Stimulated activated CD4-positive, alpha-beta T cell treated with anti-CD3 and anti-CD28 coated beads, Interleukin-1b, Interleukin-23, amount 100 ng/mL, for 24 hours (primary cell): ENCODE measurements around the gene CLCNKA.
"Not testable (repeated sequence)": the region's sequence is repeated elsewhere in the genome, so short reads cannot be mapped to it uniquely, and the experiment has no call there.

ENCODE experiments used
- DNase-seq, 4 experiments: peaks; one replicate each; pipeline ENCODE4 v3.0.0-alpha.2; 2020; ENCODE audit warnings: low read depth in 4 of 4, low spot score in 1 of 4

The CLCNKA gene

DNA sequence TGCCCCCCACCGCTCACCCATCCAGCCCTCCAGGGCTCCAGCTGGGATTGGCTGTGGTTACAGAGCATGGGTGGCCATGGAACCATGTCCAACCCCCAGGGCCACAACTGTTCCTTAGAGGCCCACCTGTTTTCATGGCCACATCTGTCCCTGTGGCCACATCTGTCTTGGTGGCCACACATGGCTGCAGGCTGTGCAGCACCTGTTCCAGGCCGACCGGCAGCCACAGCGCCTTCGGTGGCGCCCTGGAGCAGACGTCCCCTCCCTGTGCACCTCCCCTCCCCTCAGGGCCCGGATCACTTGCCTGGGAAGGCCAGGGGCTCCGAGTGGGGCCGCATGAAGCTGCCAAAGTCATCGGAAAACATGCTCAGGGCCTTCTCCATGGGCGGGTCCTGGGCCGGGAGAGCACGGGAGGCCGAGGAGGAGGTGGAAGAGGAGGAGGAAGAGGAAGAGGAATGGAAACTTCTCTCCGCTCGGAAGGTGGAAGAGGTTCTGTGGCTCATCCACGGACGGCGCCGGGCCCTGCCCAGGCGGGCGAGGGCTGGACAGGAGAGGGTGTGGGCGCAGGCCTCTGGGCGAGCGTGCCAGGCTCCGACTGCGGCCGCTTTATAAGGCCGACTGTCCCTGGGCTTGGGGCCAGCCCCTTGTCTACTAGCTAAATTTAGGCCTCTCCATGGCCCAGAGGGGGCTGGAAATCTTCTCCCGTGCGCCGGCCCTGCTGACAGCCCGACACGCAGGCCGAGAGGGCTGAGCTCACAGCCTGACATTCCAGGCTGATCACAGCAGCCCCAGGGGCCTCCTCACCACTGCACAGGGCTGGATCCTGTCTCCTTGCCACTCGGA, 4.2 kb upstream of the CLCNKA start, which contains the start of gene HSPB7:
TSS of gene HSPB7 (minus strand) at position 583 of the 843 bp plus-strand sequence. CDS start at position 503, 80 bp downstream.
- no peak for DNase-seq

- DNase-seq: no peak
These were observed 3.5 kb upstream of the CLCNKA start for GRCh38 chr1:16018308-16018707.

DNA sequence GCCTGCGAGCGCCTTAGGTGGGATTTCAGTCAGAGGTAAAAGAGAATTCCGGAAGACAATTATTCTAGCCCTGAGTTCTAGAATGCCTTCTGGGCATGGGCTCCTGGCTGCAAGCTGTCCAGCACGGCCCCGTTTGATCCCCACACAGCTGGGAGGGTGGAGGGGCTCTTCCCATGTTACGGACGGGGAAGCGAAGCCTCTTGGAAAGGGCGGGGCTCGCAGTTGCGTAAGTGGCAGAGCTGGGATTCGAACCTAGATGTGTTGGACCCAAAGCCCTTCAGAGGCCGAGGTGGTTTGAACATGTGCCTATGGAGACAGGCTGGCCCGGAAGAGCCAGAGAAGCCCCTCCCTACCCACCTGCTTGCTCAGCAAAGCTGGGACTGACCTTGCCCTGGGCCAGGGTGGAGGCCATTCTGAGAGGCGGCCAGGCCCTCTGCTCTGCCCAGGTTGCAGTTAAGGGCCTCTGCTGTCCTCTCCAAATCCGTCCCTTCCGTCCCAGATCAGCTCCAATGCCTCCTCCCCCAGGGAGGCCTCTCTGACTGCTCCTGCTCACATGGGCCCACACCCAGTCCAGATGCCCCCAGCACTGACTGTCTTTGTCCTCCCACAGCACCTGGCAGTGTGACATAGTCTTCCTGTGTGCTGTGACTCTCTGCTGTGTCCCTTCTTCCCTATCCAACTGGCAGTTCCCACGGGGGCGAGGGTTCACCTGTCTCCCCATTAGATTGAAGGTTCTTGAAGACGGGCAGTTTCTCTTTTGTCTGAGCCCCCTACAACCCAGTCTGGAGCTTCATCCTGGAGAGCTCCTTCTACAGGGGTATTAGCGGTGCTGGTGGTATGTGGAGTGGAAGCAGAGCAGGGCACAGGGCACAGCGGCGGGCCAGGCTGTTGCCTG, 2.8 kb upstream of the CLCNKA start:
- DNase-seq: no peak

GRCh38 chr1:16019644-16020277, 2.1 kb upstream of the CLCNKA start:
- no peak for DNase-seq

DNA sequence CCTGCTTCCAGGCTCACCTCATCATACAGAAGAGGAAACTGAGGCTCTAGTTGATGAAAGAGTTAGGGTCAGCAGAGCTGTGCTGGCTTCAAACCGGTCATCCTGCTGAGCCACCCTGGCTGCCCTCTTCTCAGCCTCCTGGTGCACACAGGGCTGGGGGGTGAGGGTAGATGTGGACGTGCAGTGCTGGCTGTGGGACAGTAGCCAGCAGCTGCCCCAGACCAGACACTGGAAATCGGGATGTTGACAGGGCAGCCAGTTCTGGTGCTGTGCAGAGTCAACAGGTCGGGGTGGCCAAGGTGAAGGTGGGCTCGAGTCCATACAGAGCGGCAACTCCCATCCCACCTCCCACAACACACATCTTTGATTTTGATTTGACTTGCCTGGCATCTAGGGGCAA, 1.5 kb upstream of the CLCNKA start:
- no peak for DNase-seq

DNA sequence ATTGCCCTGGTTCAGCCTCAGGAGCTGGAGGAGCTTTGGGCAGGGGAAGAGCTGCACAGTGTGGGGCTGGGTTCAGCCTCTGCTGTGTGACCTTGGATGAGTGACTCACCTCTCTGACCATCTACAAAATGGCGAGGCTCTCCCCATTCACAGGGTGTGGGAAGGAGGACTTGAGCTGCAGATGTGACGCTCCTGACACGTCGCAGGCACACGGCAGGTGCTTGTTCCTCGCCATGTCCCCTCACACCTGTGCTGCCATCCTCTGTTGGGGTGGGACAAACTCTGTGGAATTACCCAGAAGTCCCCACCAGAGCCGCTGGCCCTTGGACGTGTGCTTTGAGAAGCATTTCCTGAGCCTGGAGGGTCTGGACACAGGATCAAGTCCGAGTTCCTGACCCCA, 958 bp upstream of the CLCNKA start:
- DNase-seq: not testable (repeated sequence)

GRCh38 chr1:16022393-16022792, 557 bp downstream of the CLCNKA start:
- no peak for DNase-seq

- no peak for DNase-seq
These were observed 1.3 kb downstream of the CLCNKA start for GRCh38 chr1:16023050-16023653.

GRCh38 chr1:16026302-16026701, 4.5 kb downstream of the CLCNKA start:
- not testable (repeated sequence) for DNase-seq

GRCh38 chr1:16026723-16027484, 5.1 kb downstream of the CLCNKA start:
- peak in 1 of 4 experiments; percentile 34 for DNase-seq

DNA sequence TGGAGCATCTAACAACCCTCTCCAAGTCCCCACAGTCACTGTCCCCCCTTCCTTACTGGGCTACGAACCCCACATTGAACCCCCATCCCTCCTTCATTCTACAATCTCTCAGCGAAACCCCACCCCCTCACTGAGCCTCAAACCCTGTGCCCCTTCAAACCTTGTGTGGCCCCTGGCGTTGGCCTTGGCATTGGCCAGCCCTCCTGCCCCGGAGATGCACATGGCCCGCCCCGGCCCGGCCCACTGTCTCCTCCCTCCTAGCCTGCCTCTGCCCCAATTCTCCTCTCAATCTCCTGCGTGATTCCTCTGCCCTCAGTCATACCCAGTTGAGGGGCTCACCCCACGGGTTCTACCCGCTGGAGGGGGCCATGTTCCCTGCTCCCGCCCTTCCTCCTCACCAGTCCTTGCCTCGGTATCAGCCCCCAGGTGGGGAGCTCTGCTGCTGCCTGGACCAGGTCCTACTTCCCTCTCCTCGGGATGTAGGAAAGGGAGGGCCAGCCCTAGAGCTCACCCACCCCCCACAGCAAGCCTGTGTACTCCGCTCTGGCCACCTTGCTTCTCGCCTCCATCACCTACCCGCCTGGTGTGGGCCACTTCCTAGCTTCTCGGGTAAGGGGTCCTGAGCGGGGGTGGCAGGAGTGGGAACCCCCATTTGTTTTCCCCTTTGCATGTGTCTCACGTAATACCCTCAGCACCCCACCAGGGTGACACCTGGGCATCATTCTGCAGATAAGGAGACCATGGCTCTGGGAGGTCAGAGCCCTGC, 6.6 kb downstream of the CLCNKA start:
- DNase-seq: no peak

DNA sequence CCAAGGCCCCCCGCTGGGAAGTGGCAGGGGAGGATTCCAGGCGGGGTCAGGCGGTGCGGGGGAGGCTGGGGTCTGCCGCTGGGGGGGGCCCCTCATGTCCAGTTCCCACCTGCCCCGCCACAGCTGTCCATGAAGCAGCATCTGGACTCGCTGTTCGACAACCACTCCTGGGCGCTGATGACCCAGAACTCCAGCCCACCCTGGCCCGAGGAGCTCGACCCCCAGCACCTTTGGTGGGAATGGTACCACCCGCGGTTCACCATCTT, 7.1 kb downstream of the CLCNKA start:
- not testable (repeated sequence) for DNase-seq

- DNase-seq: no peak
These were observed 7.5 kb downstream of the CLCNKA start for GRCh38 chr1:16029288-16029687.

DNA sequence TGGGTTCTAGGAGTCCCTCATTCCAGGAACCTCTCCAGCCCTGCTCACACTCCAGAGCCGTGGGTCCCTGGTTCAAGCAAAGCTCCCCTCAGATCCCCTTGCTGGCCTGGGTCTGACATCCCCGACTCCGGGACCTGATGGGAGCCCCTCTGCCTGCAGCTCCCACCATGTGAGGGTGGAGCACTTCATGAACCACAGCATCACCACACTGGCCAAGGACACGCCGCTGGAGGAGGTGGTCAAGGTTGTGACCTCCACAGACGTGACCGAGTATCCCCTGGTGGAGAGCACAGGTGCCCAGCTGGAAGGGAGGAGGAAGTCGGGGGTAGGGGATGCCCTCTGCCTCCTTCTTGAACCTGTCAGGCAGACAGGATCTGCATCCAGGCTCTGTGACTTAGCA, 9.7 kb downstream of the CLCNKA start:
- no peak for DNase-seq

GRCh38 chr1:16032388-16033102, 10.7 kb downstream of the CLCNKA start:
- DNase-seq: peak in 3 of 4 experiments; percentile 19 to 49 (median 20)

DNA sequence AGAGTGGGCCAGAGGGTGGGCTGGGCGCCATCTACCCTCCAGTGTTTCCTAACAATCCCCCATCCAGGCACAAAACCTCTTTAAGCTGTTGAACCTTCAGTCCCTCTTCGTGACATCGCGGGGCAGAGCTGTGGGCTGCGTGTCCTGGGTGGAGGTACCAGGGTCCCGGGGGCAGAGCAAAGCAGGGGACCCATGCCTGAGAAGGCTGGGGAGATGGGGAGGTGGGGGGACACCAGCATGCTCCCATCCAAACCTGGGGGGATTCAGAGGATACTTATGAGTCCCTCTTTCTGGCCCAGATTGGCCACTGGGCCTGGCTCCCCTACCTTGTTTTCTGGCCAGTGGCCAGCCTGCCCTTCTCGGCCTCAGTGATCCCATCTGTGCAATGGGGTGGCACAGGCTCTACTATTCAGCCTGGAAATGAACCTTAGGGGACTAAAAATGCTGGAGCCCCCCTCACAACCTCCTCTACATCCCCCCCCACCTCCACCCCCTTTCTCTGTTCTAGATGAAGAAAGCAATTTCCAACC, 11.3 kb downstream of the CLCNKA start:
- DNase-seq: not testable (repeated sequence)

GRCh38 chr1:16036461-16036860, 14.6 kb downstream of the CLCNKA start:
- not testable (repeated sequence) for DNase-seq

GRCh38 chr1:16038620-16038912, 16.7 kb downstream of the CLCNKA start:
- no peak for DNase-seq

DNA sequence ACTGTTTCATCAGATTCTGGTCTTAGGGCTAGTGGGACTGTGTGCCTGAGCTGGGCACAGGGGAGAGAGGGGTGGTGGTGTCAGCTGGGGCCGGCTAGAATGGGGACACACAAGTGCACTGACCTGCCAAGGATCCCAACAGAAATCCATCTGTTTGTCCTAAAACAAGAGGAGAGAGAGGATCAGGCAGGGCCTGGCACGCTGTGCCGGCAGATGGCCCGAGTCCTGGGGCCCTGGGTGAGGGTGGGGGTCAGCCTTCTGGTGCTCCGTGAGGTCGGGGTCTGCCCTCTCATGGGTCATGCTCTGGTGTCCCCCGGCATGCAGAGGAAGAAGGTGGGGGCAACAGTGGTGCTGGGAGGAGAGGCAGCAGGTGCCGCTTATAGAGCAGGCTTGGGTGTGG, 18.0 kb downstream of the CLCNKA start:
- not testable (repeated sequence) for DNase-seq
